ENCODE measurements around the gene BLTP3B.

DNA sequence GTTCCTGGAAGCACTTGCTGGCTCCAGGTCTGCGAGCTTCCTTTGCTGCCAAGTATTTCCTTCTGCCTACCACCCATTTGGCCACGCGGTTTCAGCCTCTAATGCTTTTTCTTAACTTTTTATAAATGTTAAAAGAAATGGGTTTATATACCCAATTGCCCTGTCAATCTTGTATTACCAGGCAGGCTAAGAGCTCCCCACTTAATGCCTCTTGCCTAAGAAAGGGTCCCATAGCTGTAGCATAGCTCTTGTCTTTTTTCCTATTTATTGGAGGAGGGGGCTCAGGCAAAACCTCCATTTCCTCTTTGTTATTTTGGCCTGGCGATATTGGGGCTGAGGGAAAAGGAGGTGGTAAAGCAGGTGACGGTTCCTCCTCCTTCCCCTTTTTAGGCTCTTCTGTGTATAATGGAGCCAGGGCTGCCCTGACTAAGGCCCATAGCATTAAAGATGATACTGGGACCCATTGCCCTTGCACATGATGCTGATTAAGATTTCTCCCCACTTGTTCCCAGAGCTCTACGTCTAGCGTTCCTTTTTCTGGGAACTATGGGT lies 21.6 kb upstream of the BLTP3B start:
- TF ChIP-seq, protein P1, sequence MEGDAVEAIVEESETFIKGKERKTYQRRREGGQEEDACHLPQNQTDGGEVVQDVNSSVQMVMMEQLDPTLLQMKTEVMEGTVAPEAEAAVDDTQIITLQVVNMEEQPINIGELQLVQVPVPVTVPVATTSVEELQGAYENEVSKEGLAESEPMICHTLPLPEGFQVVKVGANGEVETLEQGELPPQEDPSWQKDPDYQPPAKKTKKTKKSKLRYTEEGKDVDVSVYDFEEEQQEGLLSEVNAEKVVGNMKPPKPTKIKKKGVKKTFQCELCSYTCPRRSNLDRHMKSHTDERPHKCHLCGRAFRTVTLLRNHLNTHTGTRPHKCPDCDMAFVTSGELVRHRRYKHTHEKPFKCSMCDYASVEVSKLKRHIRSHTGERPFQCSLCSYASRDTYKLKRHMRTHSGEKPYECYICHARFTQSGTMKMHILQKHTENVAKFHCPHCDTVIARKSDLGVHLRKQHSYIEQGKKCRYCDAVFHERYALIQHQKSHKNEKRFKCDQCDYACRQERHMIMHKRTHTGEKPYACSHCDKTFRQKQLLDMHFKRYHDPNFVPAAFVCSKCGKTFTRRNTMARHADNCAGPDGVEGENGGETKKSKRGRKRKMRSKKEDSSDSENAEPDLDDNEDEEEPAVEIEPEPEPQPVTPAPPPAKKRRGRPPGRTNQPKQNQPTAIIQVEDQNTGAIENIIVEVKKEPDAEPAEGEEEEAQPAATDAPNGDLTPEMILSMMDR (IDR thresholded peaks at IDR 0.05; ENCODE audit: borderline replicate concordance, extremely low read depth, low read length, poor library complexity, severe bottlenecking): no peak
- no peak for TF ChIP-seq EZH2 (IDR thresholded peaks at IDR 0.05; ENCODE audit: borderline replicate concordance, low read depth, low read length, severe bottlenecking)
